GM18505 (cell line): ENCODE results near the gene MOK.
"Not testable (repeated sequence)": the region's sequence is repeated elsewhere in the genome, so short reads cannot be mapped to it uniquely, and the experiment has no call there.

Experiments used
- ATAC-seq: cut with Tn5 transposase; IDR thresholded peaks from one replicate; pipeline ENCODE4 v1.9.1; 2021; ENCODE audit not compliant: unreplicated experiment
- POLR2A ChIP-seq: IDR thresholded peaks from 4 replicates; pipeline ENCODE4 v1.6.1; 2011; ENCODE audit warnings: borderline replicate concordance; ENCODE audit not compliant: insufficient read depth, insufficient read length; ENCODE audit errors: extremely low read depth

Gene MOK

GRCh38 chr14:102262929-102263462 lies 42.0 kb downstream of the MOK start:
- no peak for ATAC-seq
- no peak for TF ChIP-seq POLR2A

- no peak for ATAC-seq
- no peak for TF ChIP-seq POLR2A
Measured at GRCh38 chr14:102258136-102258535, 46.8 kb downstream of the MOK start.

- TF ChIP-seq POLR2A: no peak
Measured at GRCh38 chr14:102256716-102257115, 48.2 kb downstream of the MOK start.

GRCh38 chr14:102255401-102256190 lies 49.4 kb downstream of the MOK start:
- ATAC-seq: no peak
- TF ChIP-seq POLR2A: no peak

More at GRCh38 chr14:102256716-102257115, 48.2 kb downstream of the MOK start:
- no peak for ATAC-seq

GRCh38 chr14:102252834-102253801 lies 51.8 kb downstream of the MOK start:
- no peak for TF ChIP-seq POLR2A
- no peak for ATAC-seq

GRCh38 chr14:102251161-102251560 lies 53.8 kb downstream of the MOK start:
- no peak for ATAC-seq
- TF ChIP-seq POLR2A: no peak

- no peak for ATAC-seq
Measured at GRCh38 chr14:102250636-102251035, 54.3 kb downstream of the MOK start.

GRCh38 chr14:102249981-102250380 lies 55.0 kb downstream of the MOK start:
- no peak for ATAC-seq
- TF ChIP-seq POLR2A: no peak

More at GRCh38 chr14:102250636-102251035, 54.3 kb downstream of the MOK start:
- TF ChIP-seq POLR2A: no peak

- no peak for TF ChIP-seq POLR2A
- no peak for ATAC-seq
Measured at GRCh38 chr14:102249041-102249440, 55.9 kb downstream of the MOK start.

- no peak for ATAC-seq
Measured at GRCh38 chr14:102248121-102248520, 56.8 kb downstream of the MOK start.

GRCh38 chr14:102246071-102246470 lies 58.9 kb downstream of the MOK start:
- no peak for TF ChIP-seq POLR2A
- ATAC-seq: no peak

More at GRCh38 chr14:102248121-102248520, 56.8 kb downstream of the MOK start:
- no peak for TF ChIP-seq POLR2A

GRCh38 chr14:102243795-102244194 lies 61.2 kb downstream of the MOK start:
- ATAC-seq: not testable (repeated sequence)

- ATAC-seq: no peak
- TF ChIP-seq POLR2A: no peak
Measured at GRCh38 chr14:102241147-102241546, 63.8 kb downstream of the MOK start.

- not testable (repeated sequence) for ATAC-seq
Measured at GRCh38 chr14:102240481-102240880, 64.5 kb downstream of the MOK start.
